Measurements from ENCODE around the gene TRIM33. TPM values are rescaled to one million over a fixed set of nuclear protein-coding genes. Genes with fewer than 3 reads are reported as not detected.

The TRIM33 gene
- total RNA-seq, 4 donors from 2014 or later = 29.2 to 40.7 (median 33.7) TPM

GRCh38 chr1:114458237-114458777, 52.7 kb downstream of the TRIM33 start:
- no peak for TF ChIP-seq CTCF (IDR thresholded peaks at IDR 0.05)
- ATAC-seq (ENCODE audit: low FRiP score) = no peak
- no peak for DNase-seq (ENCODE audit: low spot score)

- no peak for TF ChIP-seq CTCF (IDR thresholded peaks at IDR 0.05)
Measured at GRCh38 chr1:114457675-114458236, 53.2 kb downstream of the TRIM33 start.

GRCh38 chr1:114456586-114456985, 54.4 kb downstream of the TRIM33 start:
- DNase-seq (ENCODE audit: low spot score) (no peak), ATAC-seq (ENCODE audit: low FRiP score) (no peak)
- no peak for TF ChIP-seq CTCF (IDR thresholded peaks at IDR 0.05)

More at GRCh38 chr1:114457675-114458236, 53.2 kb downstream of the TRIM33 start:
- DNase-seq (ENCODE audit: low spot score) = no peak
- ATAC-seq (ENCODE audit: low FRiP score) = no peak

GRCh38 chr1:114455102-114455785, 55.8 kb downstream of the TRIM33 start:
- DNase-seq (ENCODE audit: low spot score) (no peak), ATAC-seq (ENCODE audit: low FRiP score) (no peak)
- no peak for TF ChIP-seq CTCF (IDR thresholded peaks at IDR 0.05)

- no peak for DNase-seq (ENCODE audit: low spot score)
- ATAC-seq (ENCODE audit: low FRiP score) = no peak
- no peak for TF ChIP-seq CTCF (IDR thresholded peaks at IDR 0.05)
Measured at GRCh38 chr1:114454539-114454938, 56.5 kb downstream of the TRIM33 start.

GRCh38 chr1:114453361-114453784, 57.6 kb downstream of the TRIM33 start:
- DNase-seq (ENCODE audit: low spot score) (no peak), ATAC-seq (ENCODE audit: low FRiP score) (no peak)
- TF ChIP-seq CTCF (IDR thresholded peaks at IDR 0.05) = no peak

Data from omental fat pad (tissue), 4 donors.